IMR-90 (cell line): ENCODE results near the gene SMIM29. TPM values are rescaled to one million over a fixed set of nuclear protein-coding genes. Genes with fewer than 3 reads are reported as not detected.

Source experiments
- ATAC-seq: fragments of 200-7000 bp; cut with Tn5 transposase; 2 replicates; pipeline ENCODE4 v1.9.1; 2020; ENCODE audit warnings: low read depth, mild to moderate bottlenecking, moderate library complexity
- BruUV-seq: library from RNA; stranded (reverse); fragments of 400-500 nt; replicated peaks from 2 replicates; lab custom pipeline; 2021; lab: Mats Ljungman, UMichigan
- CTCF ChIA-PET: fragments of 300-600 bp; formaldehyde crosslinking; extraction: SDS; loops from one replicate; lab custom pipeline; 2021; ENCODE audit warnings: antibody characterized with exemption; lab: Yijun Ruan, JAX
- POLR2A ChIA-PET: fragments of 300-600 bp; sonication (Branson Sonifier 250); formaldehyde crosslinking; loops from one replicate; lab custom pipeline; 2022; ENCODE audit warnings: antibody characterized with exemption; ENCODE audit not compliant: unreplicated experiment; lab: Charles Lee
- DNase-seq: peaks from one replicate; pipeline ENCODE4 v3.0.0; 2013
- H2AFZ ChIP-seq: replicated peaks from 2 replicates; pipeline ENCODE3; 2013; ENCODE audit warnings: low read length, mild to moderate bottlenecking; ENCODE audit not compliant: poor library complexity
- H2AK5ac ChIP-seq: 2 replicates; pipeline ENCODE4 v1.6.1; 2013; ENCODE audit warnings: low read depth, low read length, inconsistent platforms
- H2AK9ac ChIP-seq: replicated peaks from 2 replicates; pipeline ENCODE3; 2013; ENCODE audit warnings: mild to moderate bottlenecking, low read depth, low read length, moderate library complexity; ENCODE audit not compliant: poor library complexity
- H2BK120ac ChIP-seq: 2 replicates; pipeline ENCODE4 v1.6.1; 2013; ENCODE audit warnings: low read depth, low read length, inconsistent platforms
- H2BK15ac ChIP-seq: 3 replicates; pipeline ENCODE4 v1.6.1; 2013; ENCODE audit warnings: low read depth, low read length, inconsistent platforms
- H2BK20ac ChIP-seq: 2 replicates; pipeline ENCODE4 v1.6.1; 2013; ENCODE audit warnings: low read depth, mild to moderate bottlenecking, inconsistent platforms, low read length, moderate library complexity
- H2BK5ac ChIP-seq: 2 replicates; pipeline ENCODE4 v1.6.1; 2013; ENCODE audit warnings: mild to moderate bottlenecking, low read depth, low read length, inconsistent platforms; ENCODE audit not compliant: poor library complexity, severe bottlenecking
- H3K14ac ChIP-seq: replicated peaks from 2 replicates; pipeline ENCODE4 v1.6.1; 2013; ENCODE audit warnings: low read depth, low read length, inconsistent platforms
- H3K18ac ChIP-seq: 2 replicates; pipeline ENCODE4 v1.6.1; 2013; ENCODE audit warnings: low read depth, low read length, control low read depth
- H3K23ac ChIP-seq: 2 replicates; pipeline ENCODE4 v1.6.1; 2013; ENCODE audit warnings: low read depth, low read length, inconsistent platforms
- H3K27ac ChIP-seq: 2 replicates; pipeline ENCODE4 v1.5.1; 2013; ENCODE audit warnings: mild to moderate bottlenecking, control low read depth, low read length; ENCODE audit not compliant: insufficient read depth
- H3K27me3 ChIP-seq: 2 replicates; pipeline ENCODE4 v1.6.1; 2013; ENCODE audit warnings: low read length; ENCODE audit not compliant: control insufficient read depth, insufficient read depth
- H3K36me3 ChIP-seq: 2 replicates; pipeline ENCODE4 v1.6.1; 2013; ENCODE audit warnings: low read length, mixed read lengths; ENCODE audit not compliant: control insufficient read depth, insufficient read depth
- H3K4ac ChIP-seq: 2 replicates; pipeline ENCODE4 v1.6.1; 2013; ENCODE audit warnings: low read depth, low read length, inconsistent platforms
- H3K4me1 ChIP-seq: 2 replicates; pipeline ENCODE4 v1.6.1; 2013; ENCODE audit warnings: low read length, mixed read lengths; ENCODE audit not compliant: control insufficient read depth, insufficient read depth
- H3K4me2 ChIP-seq: 2 replicates; pipeline ENCODE4 v1.6.1; 2013; ENCODE audit warnings: low read depth, mild to moderate bottlenecking, control low read depth, low read length, moderate library complexity
- H3K4me3 ChIP-seq: 2 replicates; pipeline ENCODE4 v1.5.1; 2013; ENCODE audit warnings: low read depth, mild to moderate bottlenecking, control low read depth, low read length, moderate library complexity; ENCODE audit not compliant: insufficient read depth
- H3K56ac ChIP-seq: 2 replicates; pipeline ENCODE4 v1.6.1; 2013; ENCODE audit warnings: low read length, inconsistent platforms; ENCODE audit not compliant: insufficient read depth; ENCODE audit errors: extremely low read depth
- H3K79me1 ChIP-seq, 2 experiments: 2 replicates each; pipeline ENCODE4 v1.6.1; 2013; ENCODE audit warnings: low read length in 2 of 2, inconsistent platforms in 1 of 2, low read depth in 1 of 2
- H3K9ac ChIP-seq: 2 replicates; pipeline ENCODE4 v1.6.1; 2013; ENCODE audit warnings: low read depth, low read length, control low read depth
- H3K9me1 ChIP-seq: 2 replicates; pipeline ENCODE4 v1.6.1; 2013; ENCODE audit warnings: low read length, inconsistent platforms; ENCODE audit not compliant: insufficient read depth
- H3K9me3 ChIP-seq: 2 replicates; pipeline ENCODE4 v1.6.1; 2013; ENCODE audit warnings: low read length; ENCODE audit not compliant: control insufficient read depth, insufficient read depth
- H4K20me1 ChIP-seq: 2 replicates; pipeline ENCODE4 v1.6.1; 2013; ENCODE audit warnings: low read length, inconsistent platforms; ENCODE audit not compliant: insufficient read depth
- H4K5ac ChIP-seq: 2 replicates; pipeline ENCODE4 v1.6.1; 2013; ENCODE audit warnings: mild to moderate bottlenecking, low read depth, low read length, control low read depth
- H4K8ac ChIP-seq, 2 experiments: 2 replicates each; pipeline ENCODE4 v1.6.1; 2013; ENCODE audit warnings: low read depth in 2 of 2, low read length in 2 of 2, control low read depth in 1 of 2, inconsistent platforms in 1 of 2
- H4K91ac ChIP-seq: 2 replicates; pipeline ENCODE4 v1.6.1; 2013; ENCODE audit warnings: low read depth, low read length, inconsistent platforms; ENCODE audit not compliant: insufficient read depth
- BHLHE40 ChIP-seq: fragments of 150-350 bp; IDR thresholded peaks from 2 replicates; pipeline ENCODE4 v1.6.1; 2016; ENCODE audit warnings: mild to moderate bottlenecking, low read depth, low read length
- CEBPB ChIP-seq: IDR thresholded peaks from 2 replicates; pipeline ENCODE4 v1.6.1; 2012; ENCODE audit warnings: low read depth, low read length, improper control_type of control experiment
- CHD1 ChIP-seq: IDR thresholded peaks from 2 replicates; pipeline ENCODE4 v1.6.1; 2012; ENCODE audit warnings: low read depth, low read length, improper control_type of control experiment
- CTCF ChIP-seq: conservative IDR thresholded peaks from 2 replicates; pipeline ENCODE4 v1.5.1; 2012; ENCODE audit warnings: mild to moderate bottlenecking, low read depth, low read length, improper control_type of control experiment
- MAFK ChIP-seq: IDR thresholded peaks from 2 replicates; pipeline ENCODE4 v1.6.1; 2012; ENCODE audit warnings: low read depth, low read length, improper control_type of control experiment
- MAZ ChIP-seq: IDR thresholded peaks from 2 replicates; pipeline ENCODE4 v1.6.1; 2012; ENCODE audit warnings: low read depth, mild to moderate bottlenecking, low read length, improper control_type of control experiment, moderate library complexity, borderline replicate concordance
- NFE2L2 ChIP-seq: fragments of 150-350 bp; IDR thresholded peaks from 2 replicates; pipeline ENCODE4 v1.6.1; 2016; ENCODE audit warnings: low read depth, mild to moderate bottlenecking, low read length
- POLR2A ChIP-seq: IDR thresholded peaks from 2 replicates; pipeline ENCODE4 v1.6.1; 2012; ENCODE audit warnings: mild to moderate bottlenecking, low read depth, low read length
- RAD21 ChIP-seq: IDR thresholded peaks from 2 replicates; pipeline ENCODE4 v1.6.1; 2012; ENCODE audit warnings: low read length, improper control_type of control experiment
- RCOR1 ChIP-seq: IDR thresholded peaks from 2 replicates; pipeline ENCODE4 v1.6.1; 2012; ENCODE audit warnings: mild to moderate bottlenecking, low read length, improper control_type of control experiment; ENCODE audit not compliant: insufficient replicate concordance
- RFX5 ChIP-seq: IDR thresholded peaks from 2 replicates; pipeline ENCODE4 v1.8.0; 2012; ENCODE audit warnings: low read depth, mild to moderate bottlenecking, low read length, moderate library complexity
- SMC3 ChIP-seq: fragments of 150-350 bp; IDR thresholded peaks from 2 replicates; pipeline ENCODE4 v1.6.1; 2016; ENCODE audit warnings: low read depth, mild to moderate bottlenecking, antibody characterized with exemption, low read length, moderate library complexity
- USF2 ChIP-seq: fragments of 150-350 bp; IDR thresholded peaks from 2 replicates; pipeline ENCODE4 v1.6.1; 2017; ENCODE audit warnings: mild to moderate bottlenecking, antibody characterized with exemption, low read length, low read depth
- WGBS, 2 experiments: methylation state at CpG; one replicate each; pipeline versions ENCODE4 v1.1.5 to v1.1.7; 2013; ENCODE audit warnings: missing lambda C conversion rate in 2 of 2; ENCODE audit not compliant: insufficient read length in 1 of 2; ENCODE audit errors: extremely low coverage in 2 of 2; 5-methylcytosine and 5-hydroxymethylcytosine counted together
- dilution Hi-C: fragments of 300-500 bp; cut with HindIII; formaldehyde crosslinking; loops from one replicate; pipeline ENCODE4 v1.14.3; 2018; ENCODE audit warnings: low sequenced_read_pairs; ENCODE audit not compliant: unreplicated experiment
- in situ Hi-C: fragments of 300-500 bp; cut with MboI; formaldehyde crosslinking; loops from 3 replicates; pipeline ENCODE4 v1.14.3; 2019; ENCODE audit warnings: low sequenced_read_pairs, inconsistent platforms, mixed read lengths
- intact Hi-C: fragments of 100-400 bp; cut with micrococcal nuclease; formaldehyde crosslinking; loops from 2 replicates; pipeline ENCODE4 v1.10.0; 2022
- polyA plus RNA-seq, 3 experiments: library from polyadenylated mRNA; depleted of rRNA; stranded (reverse); fragments of >200 nt; gene quantifications; 2 replicates each; pipeline ENCODE4 v1.2.3, GENCODE V29; 2012; ENCODE audit warnings: low replicate concordance in 1 of 3
- total RNA-seq: library from RNA; depleted of rRNA; stranded (reverse); fragments of >200 nt; gene quantifications from 2 replicates; pipeline ENCODE4 v1.2.3, GENCODE V29; 2012

Gene SMIM29
- total and polyA plus RNA-seq, 2 of the 4 experiments (the other 2 are of a cell fraction) = 8.4 to 28.9 TPM

GRCh38 chr6:34233867-34234266, 14.9 kb downstream of the SMIM29 start (continued):
- TF ChIP-seq CEBPB = no peak
- no peak for TF ChIP-seq CTCF
- TF ChIP-seq POLR2A = no peak

- peaks cover 3% of the 10 kb centered on the region; the same call in 1 of the 2 replicates for H3K9me1 ChIP-seq
- dilution Hi-C loops = no loop called here
- H2AK5ac ChIP-seq = peak overlapping the region; percentile 61
- TF ChIP-seq SMC3 (no peak), NFE2L2 (no peak), CTCF (no peak), RCOR1 (no peak), USF2 (no peak), POLR2A (no peak), RFX5 (no peak), MAZ (no peak), MAFK (no peak), RAD21 (no peak), CHD1 (no peak), BHLHE40 (no peak)
These were observed 15.9 kb downstream of the SMIM29 start for GRCh38 chr6:34232901-34233300.

More at GRCh38 chr6:34232901-34233300, 15.9 kb downstream of the SMIM29 start:
- no peak overlapping the region for H2BK20ac ChIP-seq
- CTCF ChIA-PET = interaction anchor here (0.5 kb wide), 1 partner anchor 12 kb away, joined by 3 read pairs; no protein-coding TSS in a partner anchor
- H2AK9ac ChIP-seq = no peak overlapping the region
- 0 out of 2 replicates have a peak overlapping the region, but pooled peaks have one; percentile 23 for H3K4ac ChIP-seq
- peaks cover 14% of the 10 kb centered on the region for H3K4me1 ChIP-seq
- H3K56ac ChIP-seq = no peak overlapping the region
- WGBS, 2 experiments = 92% methylated on average over 2 of the region's 5 CpGs; no CpG with 5 or more reads in 1 of the 2 experiments
- in situ Hi-C loops (no loop called here), intact Hi-C loops (no loop called here)
- H4K20me1 ChIP-seq = no peaks in the 10 kb centered on the region
- no peak overlapping the region for H3K9ac ChIP-seq
- H2BK15ac ChIP-seq = no peak overlapping the region
- H4K5ac ChIP-seq = no peak overlapping the region
- H3K36me3 ChIP-seq = no peaks in the 10 kb centered on the region
- H3K27ac ChIP-seq = no peak overlapping the region
- no peak overlapping the region for H3K4me3 ChIP-seq
- POLR2A ChIA-PET = interaction anchor here (0.6 kb wide), 1 partner anchor 522 kb away, joined by 4 read pairs; no protein-coding TSS in a partner anchor
- H4K8ac ChIP-seq = no peak overlapping the region
- H3K9me3 ChIP-seq = no peaks in the 10 kb centered on the region
- H2BK120ac ChIP-seq = no peak overlapping the region
- H3K79me1 ChIP-seq = peaks cover 0 to 4% of the 10 kb centered on the region in 2 experiments; a peak in 1 of 4 replicates
- H2BK5ac ChIP-seq = peak overlapping the region; percentile 2
- H3K4me2 ChIP-seq = no peak overlapping the region
- H3K27me3 ChIP-seq = no peaks in the 10 kb centered on the region
- DNase-seq (peak; percentile 40), ATAC-seq (no peak)
- no peak overlapping the region for H3K14ac ChIP-seq
- BruUV-seq = no TSS peak
- no peak overlapping the region for H3K18ac ChIP-seq
- H2AFZ ChIP-seq = no peak overlapping the region
- no peak overlapping the region for H4K91ac ChIP-seq
- H3K23ac ChIP-seq = no peak overlapping the region
